GM18951 (cell line): ENCODE results near the gene RPL10.

Experiments used
- POLR2A ChIP-seq: IDR thresholded peaks from 4 replicates; pipeline ENCODE4 v1.6.1; 2011; ENCODE audit warnings: mild to moderate bottlenecking; ENCODE audit not compliant: insufficient read length, insufficient read depth; ENCODE audit errors: extremely low read depth
- in situ Hi-C: fragments of 300-500 bp; cut with MboI; formaldehyde crosslinking; loops from one replicate; pipeline ENCODE4 v1.12.0; 2022; ENCODE audit warnings: low sequenced_read_pairs, mixed read lengths, inconsistent platforms; ENCODE audit not compliant: unreplicated experiment

The RPL10 gene

DNA sequence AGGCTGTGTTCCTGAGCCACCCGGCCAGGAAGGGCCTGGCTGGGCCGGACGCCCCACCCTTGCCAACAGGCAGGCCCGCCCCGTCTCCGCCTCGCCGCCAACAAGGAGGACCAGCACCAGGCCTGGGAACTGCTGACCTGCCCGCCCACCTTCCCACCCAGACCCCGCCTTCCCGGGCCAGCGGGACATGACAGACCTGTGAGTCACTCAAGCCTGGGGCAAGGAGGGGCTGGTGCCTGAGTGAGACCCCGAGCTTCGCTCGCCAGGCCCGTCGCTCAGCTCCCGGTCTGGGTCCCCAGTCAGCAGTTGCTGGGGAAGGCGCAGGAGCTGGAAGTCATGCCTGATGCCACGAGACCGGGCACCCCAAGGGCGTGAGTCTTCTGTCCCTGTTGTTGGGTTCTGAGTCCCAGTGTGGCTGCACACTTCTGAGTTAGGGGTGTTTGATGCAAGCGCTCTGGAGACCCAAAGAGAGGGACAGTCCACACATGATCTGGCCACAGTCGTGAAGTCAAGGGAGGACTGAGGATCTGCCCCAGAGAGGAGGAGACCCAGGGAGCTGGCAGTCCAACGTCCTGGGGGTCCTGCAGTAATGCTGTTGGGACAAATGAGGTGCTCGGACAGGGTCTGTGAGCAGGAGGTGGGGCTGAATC lies 11.2 kb downstream of the RPL10 start, which contains the start of gene DNASE1L1:
Gene DNASE1L1 (minus strand): TSS at position 33 of the 650 bp plus-strand sequence. CDS start 3,686 bp downstream, outside the sequence.
- TF ChIP-seq POLR2A: peak; percentile 10
- in situ Hi-C loops: no loop called here

DNA sequence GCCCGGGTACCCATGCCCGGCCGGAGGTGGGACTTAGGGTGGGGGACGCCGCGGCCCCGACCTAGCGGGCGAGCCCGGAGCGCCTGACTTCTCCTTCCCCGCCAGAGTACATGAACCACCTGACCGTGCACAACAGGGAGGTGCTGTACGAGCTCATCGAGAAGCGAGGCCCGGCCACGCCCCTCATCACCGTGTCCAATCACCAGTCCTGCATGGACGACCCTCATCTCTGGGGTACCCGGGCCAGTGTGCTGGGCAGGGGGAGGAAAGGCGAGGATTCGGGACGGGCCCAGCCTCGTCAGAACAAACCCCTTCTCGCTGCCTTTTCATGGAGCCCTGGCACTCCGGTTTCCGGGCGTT lies 13.8 kb downstream of the RPL10 start:
- in situ Hi-C loops: no loop called here
- peak; percentile 38 for TF ChIP-seq POLR2A

DNA sequence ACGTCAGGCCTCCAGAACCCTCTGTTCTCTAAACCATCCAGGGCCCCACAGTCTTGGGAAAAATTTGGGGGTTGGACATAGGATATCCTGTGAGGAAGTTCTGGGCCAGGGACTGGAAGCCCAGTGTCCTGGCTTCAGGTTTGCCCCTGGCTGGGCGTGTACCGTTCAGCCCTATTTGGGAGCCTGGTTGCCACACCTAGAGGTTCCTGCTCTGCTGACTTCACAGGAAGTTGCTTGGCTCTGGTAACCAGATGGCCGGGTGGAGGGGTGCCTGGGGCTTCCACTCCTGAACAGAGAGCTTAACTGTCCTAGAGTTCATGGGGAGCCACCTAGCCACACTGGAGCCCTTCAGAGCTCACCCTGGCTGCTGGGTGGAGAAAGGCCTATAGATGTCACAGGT lies 14.3 kb downstream of the RPL10 start:
- TF ChIP-seq POLR2A: no peak

DNA sequence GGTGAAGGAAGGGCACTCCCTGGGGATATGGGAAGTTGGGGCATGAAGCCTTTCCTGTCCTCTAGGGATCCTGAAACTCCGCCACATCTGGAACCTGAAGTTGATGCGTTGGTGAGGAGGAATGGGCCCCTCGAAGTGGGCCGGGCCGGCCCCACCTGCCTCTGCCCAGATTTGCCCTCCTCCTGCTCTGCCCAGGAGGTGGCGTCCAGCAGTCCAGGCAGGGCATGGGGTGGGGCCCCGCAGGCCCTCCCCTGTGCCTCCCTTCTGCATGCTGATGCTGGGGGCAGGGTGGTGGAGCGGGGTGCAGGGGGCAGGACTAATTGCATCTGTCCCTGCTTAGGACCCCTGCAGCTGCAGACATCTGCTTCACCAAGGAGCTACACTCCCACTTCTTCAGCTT lies 15.0 kb downstream of the RPL10 start:
- in situ Hi-C loops: no loop called here
- TF ChIP-seq POLR2A: no peak

More for the DNA sequence above, 14.3 kb downstream of the RPL10 start:
- in situ Hi-C loops: no loop called here

DNA sequence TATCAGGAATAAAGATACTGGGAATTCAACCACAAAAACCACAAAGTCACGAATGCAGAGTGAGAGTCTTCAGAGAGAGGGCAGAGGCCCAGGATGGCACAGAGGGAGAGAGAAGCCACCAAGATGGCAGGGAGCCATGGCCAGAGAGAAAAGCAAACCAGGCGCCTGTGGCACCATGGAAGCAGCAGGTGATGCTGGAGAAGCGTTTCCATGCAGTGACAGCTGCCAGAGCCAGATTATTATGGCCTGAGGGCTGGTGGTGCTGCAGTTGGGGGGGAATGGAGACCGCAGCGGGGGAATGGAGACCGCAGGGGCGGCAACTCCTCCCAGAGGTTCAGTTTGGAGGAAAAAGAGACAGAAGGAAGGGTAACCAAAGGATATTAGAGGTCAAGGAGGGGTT lies 19.0 kb downstream of the RPL10 start:
- TF ChIP-seq POLR2A: no peak
- in situ Hi-C loops: no loop called here

DNA sequence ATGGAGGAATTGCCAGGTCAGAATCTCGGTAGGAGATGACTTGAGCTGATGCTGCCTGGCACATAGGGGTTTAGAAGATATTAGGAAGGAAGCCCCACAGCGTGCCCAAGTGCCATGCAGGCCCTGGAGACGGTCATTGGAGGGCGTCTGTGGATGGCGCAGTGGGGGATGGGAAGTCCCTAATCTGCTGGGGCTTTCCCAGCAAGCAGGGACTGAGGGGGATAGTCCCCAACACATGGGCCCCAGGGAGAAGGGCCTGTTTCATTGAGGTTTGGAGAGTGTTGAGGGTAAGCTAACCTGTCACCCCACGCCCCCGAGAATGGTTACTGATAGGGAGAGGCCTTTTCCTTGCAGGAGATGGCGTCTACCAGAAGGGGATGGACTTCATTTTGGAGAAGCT lies 21.0 kb downstream of the RPL10 start:
- TF ChIP-seq POLR2A: no peak
- in situ Hi-C loops: no loop called here

DNA sequence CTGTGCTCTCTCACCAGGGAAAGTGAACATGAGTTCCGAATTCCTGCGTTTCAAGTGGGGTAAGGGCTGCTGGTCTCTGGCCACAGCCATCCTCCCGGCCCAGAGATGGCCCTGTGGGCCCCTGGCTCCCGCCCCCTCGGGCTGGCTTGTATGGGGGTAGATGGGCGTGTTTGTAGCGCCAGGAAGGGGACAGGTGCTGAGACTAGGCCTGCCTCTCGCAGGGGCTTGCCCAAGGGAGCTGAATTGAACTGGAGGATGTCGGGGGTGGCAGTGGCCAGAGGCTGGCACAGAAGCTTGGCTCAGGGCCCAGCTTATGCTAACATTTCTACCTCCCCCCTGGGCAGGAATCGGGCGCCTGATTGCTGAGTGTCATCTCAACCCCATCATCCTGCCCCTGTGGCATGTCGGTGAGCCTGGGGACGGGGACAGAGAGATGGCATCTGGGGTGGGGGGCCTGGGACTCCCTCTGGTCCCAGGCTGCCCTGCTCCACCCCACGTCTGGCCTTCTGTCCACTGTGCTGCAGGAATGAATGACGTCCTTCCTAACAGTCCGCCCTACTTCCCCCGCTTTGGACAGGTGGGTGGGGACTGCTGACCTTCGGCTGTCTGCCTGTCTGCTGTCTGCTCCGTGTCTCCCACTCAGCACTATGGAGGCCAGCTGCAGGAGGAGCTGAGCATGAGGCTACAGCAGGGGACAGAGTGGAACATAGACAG lies 21.7 kb downstream of the RPL10 start:
- in situ Hi-C loops: no loop called here
- no peak for TF ChIP-seq POLR2A

DNA sequence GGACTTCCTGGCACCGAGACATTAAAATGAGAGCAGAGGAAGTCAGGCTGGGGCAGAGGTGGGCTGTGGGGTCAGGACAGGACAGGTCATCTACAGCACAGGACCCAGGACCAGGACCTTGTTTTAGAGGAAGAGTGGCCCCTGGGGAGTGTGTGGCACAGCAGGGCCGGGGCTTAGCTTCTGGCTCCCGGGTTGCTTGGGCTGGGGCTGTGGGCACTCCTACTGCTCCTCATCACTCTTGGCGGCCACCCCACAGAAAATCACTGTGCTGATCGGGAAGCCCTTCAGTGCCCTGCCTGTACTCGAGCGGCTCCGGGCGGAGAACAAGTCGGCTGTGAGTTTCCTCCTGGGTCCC lies 22.2 kb downstream of the RPL10 start:
- no peak for TF ChIP-seq POLR2A
- in situ Hi-C loops: no loop called here

DNA sequence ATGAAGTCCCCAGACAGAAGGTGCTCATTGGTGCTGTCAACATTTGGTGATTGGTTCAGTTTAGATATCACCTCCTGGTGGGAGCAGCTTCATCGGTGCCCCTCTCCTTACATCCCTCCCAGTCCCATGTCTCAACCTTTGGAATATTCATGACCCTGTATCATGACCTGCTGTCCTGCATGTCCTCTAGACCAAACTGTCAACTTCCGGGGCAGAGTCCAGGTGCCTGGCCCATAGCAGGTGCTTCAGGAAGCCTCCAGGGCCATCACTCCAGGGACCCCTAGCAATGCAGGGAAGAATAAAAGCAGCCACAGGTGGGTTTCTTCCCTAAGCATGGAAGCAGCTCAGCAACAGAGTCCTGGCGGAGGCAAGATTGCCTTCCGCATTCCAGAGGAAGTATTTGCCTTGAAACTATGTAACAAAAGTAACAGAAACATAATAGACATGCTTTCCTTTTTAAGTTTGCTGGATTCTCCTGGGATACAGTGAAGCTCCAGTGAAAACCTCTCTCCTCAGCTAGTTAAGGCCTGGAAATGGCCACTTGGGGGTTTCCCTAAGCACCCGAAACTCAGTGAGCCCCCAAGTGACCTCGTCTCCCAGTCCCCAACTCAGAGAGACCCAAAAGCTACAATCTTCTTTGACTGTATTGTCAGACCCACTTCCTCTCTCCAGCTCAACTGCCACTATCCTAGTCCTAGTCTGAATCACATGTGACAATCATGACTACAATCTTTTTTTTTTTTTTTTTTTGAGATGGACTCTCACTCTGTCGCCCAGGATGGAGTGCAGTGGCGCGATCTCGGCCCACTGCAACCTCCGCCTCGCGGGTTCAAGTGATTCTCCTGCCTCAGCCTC lies 29.0 kb downstream of the RPL10 start:
- in situ Hi-C loops: no loop called here
- TF ChIP-seq POLR2A: no peak

DNA sequence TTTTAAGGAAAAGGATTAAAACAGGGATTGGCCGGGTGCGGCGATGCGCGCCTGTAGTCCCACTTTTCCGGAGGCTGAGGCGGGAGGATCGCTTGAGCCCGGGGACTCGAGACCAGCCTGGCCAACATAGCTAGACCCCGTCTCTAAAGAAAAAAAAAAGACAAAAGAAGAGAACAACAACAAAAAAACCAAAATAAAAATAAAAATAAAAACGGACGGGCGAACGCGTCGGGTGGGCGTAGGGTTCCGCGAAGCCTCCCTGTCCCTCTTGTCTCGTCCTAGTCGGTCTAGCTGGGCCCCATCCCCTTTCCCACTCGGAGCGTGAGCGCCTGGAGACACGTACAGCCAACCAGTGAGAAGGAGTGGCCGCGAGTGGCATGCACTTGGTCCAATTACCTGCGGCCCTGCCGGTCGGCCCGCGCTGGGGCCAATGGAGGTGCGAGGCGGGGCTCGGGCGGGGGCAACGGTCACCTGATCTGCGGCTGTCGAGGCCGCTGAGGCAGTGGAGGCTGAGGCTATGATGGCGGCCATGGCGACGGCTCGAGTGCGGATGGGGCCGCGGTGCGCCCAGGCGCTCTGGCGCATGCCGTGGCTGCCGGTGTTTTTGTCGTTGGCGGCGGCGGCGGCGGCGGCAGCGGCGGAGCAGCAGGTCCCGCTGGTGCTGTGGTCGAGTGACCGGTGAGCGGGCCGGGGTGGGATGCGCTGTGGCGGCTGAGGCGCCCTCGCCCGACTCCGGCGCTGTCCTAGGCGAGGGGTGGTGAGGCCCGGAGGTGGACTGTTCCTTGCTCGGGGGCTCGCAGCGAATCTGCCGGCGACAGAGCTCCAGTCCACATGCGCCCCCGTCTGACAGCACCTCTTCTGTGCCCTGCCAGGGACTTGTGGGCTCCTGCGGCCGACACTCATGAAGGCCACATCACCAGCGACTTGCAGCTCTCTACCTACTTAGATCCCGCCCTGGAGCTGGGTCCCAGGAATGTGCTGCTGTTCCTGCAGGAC lies 30.3 kb downstream of the RPL10 start, which contains the start of gene ATP6AP1:
Gene ATP6AP1 (plus strand): TSS at position 502 of the 996 bp plus-strand sequence. CDS start 16 bp downstream, at position 518.
- in situ Hi-C loops: no loop called here
- peak; percentile 68 for TF ChIP-seq POLR2A

DNA sequence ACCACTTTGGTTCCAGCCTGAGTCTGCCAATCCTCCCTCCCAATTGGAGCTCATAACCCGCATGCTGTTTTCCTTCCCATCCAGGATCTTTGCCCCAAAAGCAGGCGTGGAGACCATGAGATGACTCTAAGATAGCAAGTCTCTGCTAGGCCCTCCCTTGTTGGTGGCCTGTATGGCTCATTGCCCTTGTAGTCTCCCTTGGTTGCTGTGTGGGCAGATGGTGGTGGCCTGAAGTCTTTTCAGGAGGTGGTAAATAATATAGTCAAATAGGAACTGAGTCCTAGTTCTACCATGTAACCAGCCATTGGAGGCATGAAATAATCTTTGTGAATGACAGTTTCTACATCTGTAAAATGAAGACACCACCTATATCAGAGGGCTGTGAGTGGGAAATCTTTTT lies 31.5 kb downstream of the RPL10 start:
- in situ Hi-C loops: no loop called here
- no peak for TF ChIP-seq POLR2A

DNA sequence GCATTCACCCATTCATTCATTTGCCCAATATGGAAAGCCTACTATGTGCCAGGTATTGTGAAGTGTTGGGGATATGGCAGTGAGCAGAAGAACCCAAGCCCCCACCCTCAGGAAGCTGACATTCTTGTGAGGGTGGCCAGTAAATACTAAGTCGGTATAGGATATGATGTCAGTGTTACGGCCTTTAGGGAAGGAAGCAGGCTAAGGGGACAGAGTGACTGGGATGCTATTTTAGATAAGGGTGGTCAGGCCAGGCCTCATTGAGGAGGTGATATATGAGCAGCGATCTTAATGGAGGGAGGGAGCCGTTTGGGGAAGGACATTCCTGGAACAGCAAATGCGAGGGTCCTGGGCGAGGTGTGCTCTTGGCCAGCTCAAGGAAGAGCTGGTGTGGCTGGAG lies 32.3 kb downstream of the RPL10 start:
- TF ChIP-seq POLR2A: no peak
- in situ Hi-C loops: no loop called here
